IMR-90 (cell line): Measurements from ENCODE around the gene PXMP2.

Experiments used
- CEBPB ChIP-seq: IDR thresholded peaks from 2 replicates; pipeline ENCODE4 v1.6.1; 2012; ENCODE audit warnings: low read depth, low read length, improper control_type of control experiment
- CTCF ChIP-seq: conservative IDR thresholded peaks from 2 replicates; pipeline ENCODE4 v1.5.1; 2012; ENCODE audit warnings: mild to moderate bottlenecking, low read depth, low read length, improper control_type of control experiment
- ELK1 ChIP-seq: fragments of 150-350 bp; IDR thresholded peaks from 2 replicates; pipeline ENCODE4 v1.6.1; 2016; ENCODE audit warnings: low read depth, mild to moderate bottlenecking, low read length, moderate library complexity, borderline replicate concordance
- FOS ChIP-seq: fragments of 150-350 bp; IDR thresholded peaks from 2 replicates; pipeline ENCODE4 v1.6.1; 2016; ENCODE audit warnings: low read depth, low read length
- MAFK ChIP-seq: IDR thresholded peaks from 2 replicates; pipeline ENCODE4 v1.6.1; 2012; ENCODE audit warnings: low read depth, low read length, improper control_type of control experiment
- MXI1 ChIP-seq: IDR thresholded peaks from 2 replicates; pipeline ENCODE4 v1.6.1; 2012; ENCODE audit warnings: low read depth, mild to moderate bottlenecking, low read length, moderate library complexity, borderline replicate concordance
- POLR2A ChIP-seq: IDR thresholded peaks from 2 replicates; pipeline ENCODE4 v1.6.1; 2012; ENCODE audit warnings: mild to moderate bottlenecking, low read depth, low read length
- RCOR1 ChIP-seq: IDR thresholded peaks from 2 replicates; pipeline ENCODE4 v1.6.1; 2012; ENCODE audit warnings: mild to moderate bottlenecking, low read length, improper control_type of control experiment; ENCODE audit not compliant: insufficient replicate concordance
- USF2 ChIP-seq: fragments of 150-350 bp; IDR thresholded peaks from 2 replicates; pipeline ENCODE4 v1.6.1; 2017; ENCODE audit warnings: mild to moderate bottlenecking, antibody characterized with exemption, low read length, low read depth

- TF ChIP-seq CTCF (no peak), POLR2A (no peak), CEBPB (no peak), RCOR1 (no peak), ELK1 (no peak), MAFK (no peak), USF2 (no peak), MXI1 (no peak), FOS (no peak)
Observed at GRCh38 chr12:132715874-132716273, 28.5 kb downstream of the PXMP2 start.
